Large intestine (tissue), 3 donors: ENCODE measurements around the gene BABAM2. TPM values are rescaled to one million over a fixed set of nuclear protein-coding genes. Genes with fewer than 3 reads are reported as not detected.

Experiments used
- DNase-seq, 2 donors: peaks; one replicate each; pipeline versions ENCODE4 v3.0.0 to v3.0.0-alpha.2; 2013
- H3K27ac ChIP-seq: one replicate; pipeline ENCODE4 v1.5.1; 2013; ENCODE audit warnings: low read length
- H3K27me3 ChIP-seq: 2 replicates; pipeline ENCODE4 v1.6.1; 2013; ENCODE audit warnings: low read length; ENCODE audit not compliant: control insufficient read depth, insufficient read depth
- H3K36me3 ChIP-seq: 2 replicates; pipeline ENCODE4 v1.6.1; 2013; ENCODE audit warnings: low read length; ENCODE audit not compliant: control insufficient read depth, insufficient read depth
- H3K4me1 ChIP-seq: one replicate; pipeline ENCODE4 v1.6.1; 2013; ENCODE audit warnings: low read length; ENCODE audit not compliant: control insufficient read depth, insufficient read depth
- H3K4me3 ChIP-seq: one replicate; pipeline ENCODE4 v1.5.1; 2013; ENCODE audit warnings: low read length
- H3K9me3 ChIP-seq: one replicate; pipeline ENCODE4 v1.6.1; 2013; ENCODE audit warnings: mild to moderate bottlenecking, low read depth, low read length, moderate library complexity; ENCODE audit not compliant: control insufficient read depth
- WGBS: methylation state at CpG from one replicate; pipeline ENCODE4 v1.1.5; 2013; ENCODE audit warnings: low lambda C conversion rate; ENCODE audit not compliant: insufficient coverage; 5-methylcytosine and 5-hydroxymethylcytosine counted together
- polyA plus RNA-seq: library from polyadenylated mRNA; unstranded; fragments of 120-200 nt; gene quantifications from one replicate; pipeline ENCODE4 v1.2.1, GENCODE V29; 2013

The BABAM2 gene
- polyA plus RNA-seq, 1 donor, result 32.0 TPM

- Histone ChIP-seq H3K27me3 (no peaks in the 10 kb centered on the region), H3K36me3 (no peaks in the 10 kb centered on the region), H3K9me3 (peaks cover 4% of the 10 kb centered on the region), H3K4me3 (no peak overlapping the region), H3K27ac (no peak overlapping the region), H3K4me1 (peaks cover 30% of the 10 kb centered on the region)
- no CpG with 5 or more reads among the region's 19 CpGs for WGBS
- no peak for DNase-seq
These were observed 467.6 kb downstream of the BABAM2 start for GRCh38 chr2:28357948-28358667.

- Histone ChIP-seq H3K36me3 (no peaks in the 10 kb centered on the region), H3K27ac (peak overlapping the region; percentile 16), H3K27me3 (no peaks in the 10 kb centered on the region), H3K4me1 (peaks cover 30% of the 10 kb centered on the region), H3K4me3 (no peak overlapping the region), H3K9me3 (peaks cover 4% of the 10 kb centered on the region)
- WGBS, result no CpG with 5 or more reads among the region's 7 CpGs
- DNase-seq, result no peak
These were observed 468.2 kb downstream of the BABAM2 start for GRCh38 chr2:28358668-28359201.

GRCh38 chr2:28359222-28360057 lies 468.9 kb downstream of the BABAM2 start:
- Histone ChIP-seq H3K36me3 (no peaks in the 10 kb centered on the region), H3K27ac (peak overlapping the region; percentile 16), H3K9me3 (peaks cover 4% of the 10 kb centered on the region), H3K4me1 (peaks cover 30% of the 10 kb centered on the region), H3K4me3 (no peak overlapping the region), H3K27me3 (no peaks in the 10 kb centered on the region)
- WGBS, result no CpG with 5 or more reads among the region's 28 CpGs
- peak in 1 of 2 donors; percentile 87 for DNase-seq

DNA sequence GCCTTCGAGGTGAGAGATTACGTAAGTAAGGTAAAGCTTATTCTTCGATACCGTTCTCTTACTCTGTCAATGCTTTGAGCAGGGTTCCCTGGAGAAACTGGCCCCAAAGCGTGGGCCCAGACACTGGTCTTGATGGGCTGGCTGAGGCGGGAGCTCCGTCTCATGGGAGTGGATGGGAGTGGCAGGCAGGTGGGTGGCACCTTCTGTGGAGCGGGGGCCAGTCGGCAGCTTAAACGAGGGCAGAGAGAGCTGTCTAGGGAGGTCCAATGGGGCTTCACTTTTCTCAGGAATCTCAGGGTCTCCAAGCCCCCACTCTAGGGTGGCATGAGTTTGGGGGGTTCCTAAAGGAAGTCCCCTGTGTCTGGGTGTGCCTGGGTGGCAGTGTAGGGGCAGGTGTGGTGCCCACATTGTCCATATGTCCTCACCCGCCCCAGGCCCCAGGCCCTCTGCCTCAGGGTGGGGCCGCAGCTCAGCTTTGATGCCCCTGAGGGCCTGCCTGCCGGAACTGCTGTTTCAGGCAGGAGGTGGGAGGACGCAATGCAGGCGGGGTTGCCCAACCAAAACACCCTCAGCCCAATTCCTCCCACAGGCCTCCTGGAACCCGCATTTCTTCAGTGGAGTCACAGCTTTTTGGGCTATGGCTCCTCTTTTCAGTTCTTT lies 469.7 kb downstream of the BABAM2 start:
- no peaks in the 10 kb centered on the region for H3K36me3 ChIP-seq
- H3K4me3 ChIP-seq, result no peak overlapping the region
- no peaks in the 10 kb centered on the region for H3K27me3 ChIP-seq
- H3K9me3 ChIP-seq, result peaks cover 4% of the 10 kb centered on the region
- no CpG with 5 or more reads among the region's 16 CpGs for WGBS
- peaks cover 36% of the 10 kb centered on the region for H3K4me1 ChIP-seq
- H3K27ac ChIP-seq, result no peak overlapping the region
- DNase-seq, result no peak

- peaks cover 39% of the 10 kb centered on the region for H3K4me1 ChIP-seq
- DNase-seq, result no peak
- no peak overlapping the region for H3K4me3 ChIP-seq
- WGBS, result no CpG with 5 or more reads among the region's 12 CpGs
- H3K27me3 ChIP-seq, result no peaks in the 10 kb centered on the region
- H3K27ac ChIP-seq, result no peak overlapping the region
- peaks cover 4% of the 10 kb centered on the region for H3K9me3 ChIP-seq
- no peaks in the 10 kb centered on the region for H3K36me3 ChIP-seq
These were observed 470.3 kb downstream of the BABAM2 start for GRCh38 chr2:28360718-28361293.

- peaks cover 40% of the 10 kb centered on the region for H3K4me1 ChIP-seq
- no peak overlapping the region for H3K4me3 ChIP-seq
- WGBS, result no CpG with 5 or more reads among the region's 12 CpGs
- H3K9me3 ChIP-seq, result peaks cover 4% of the 10 kb centered on the region
- H3K27ac ChIP-seq, result no peak overlapping the region
- DNase-seq, result no peak
- no peaks in the 10 kb centered on the region for H3K27me3 ChIP-seq
- no peaks in the 10 kb centered on the region for H3K36me3 ChIP-seq
These were observed 471.6 kb downstream of the BABAM2 start for GRCh38 chr2:28361991-28362710.

- no peak for DNase-seq
- WGBS, result no CpG with 5 or more reads among the region's 15 CpGs
- peaks cover 47% of the 10 kb centered on the region for H3K4me1 ChIP-seq
- H3K4me3 ChIP-seq, result no peak overlapping the region
- H3K27ac ChIP-seq, result no peak overlapping the region
- H3K27me3 ChIP-seq, result no peaks in the 10 kb centered on the region
- H3K9me3 ChIP-seq, result peaks cover 4% of the 10 kb centered on the region
- H3K36me3 ChIP-seq, result no peaks in the 10 kb centered on the region
These were observed 472.5 kb downstream of the BABAM2 start for GRCh38 chr2:28362991-28363521.

DNA sequence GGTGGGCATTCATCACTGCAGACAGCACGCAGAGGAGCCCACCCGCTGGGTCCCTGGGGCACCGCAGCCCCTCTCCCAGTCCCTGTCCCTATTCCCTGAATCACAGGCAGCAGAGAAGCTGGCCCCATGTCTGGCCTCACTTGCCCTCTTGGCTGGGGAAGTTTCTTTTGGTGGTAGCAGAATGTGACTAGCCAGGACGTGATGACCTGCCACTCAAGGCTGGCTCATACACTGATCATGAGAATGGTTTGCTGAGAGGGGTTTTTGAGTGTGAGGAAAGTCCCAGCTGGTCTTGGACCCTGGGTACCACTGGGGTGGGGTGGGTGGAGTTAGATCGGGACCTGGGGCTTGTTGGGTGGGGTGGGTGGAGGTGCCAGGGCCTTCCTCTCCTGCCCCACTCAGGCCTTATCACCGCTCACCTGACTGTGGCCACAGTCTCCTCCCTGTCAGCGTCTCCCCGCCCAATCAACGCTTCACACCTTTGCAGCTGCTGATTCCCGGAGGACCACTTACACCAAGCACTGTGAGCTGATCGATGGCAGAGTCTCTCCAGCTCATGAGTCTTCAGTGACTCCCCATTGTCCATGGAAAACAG lies 473.3 kb downstream of the BABAM2 start:
- no peaks in the 10 kb centered on the region for H3K36me3 ChIP-seq
- H3K27ac ChIP-seq, result no peak overlapping the region
- H3K9me3 ChIP-seq, result peaks cover 4% of the 10 kb centered on the region
- H3K27me3 ChIP-seq, result no peaks in the 10 kb centered on the region
- no peak for DNase-seq
- peaks cover 51% of the 10 kb centered on the region for H3K4me1 ChIP-seq
- H3K4me3 ChIP-seq, result no peak overlapping the region
- WGBS, result no CpG with 5 or more reads among the region's 11 CpGs

GRCh38 chr2:28364610-28365009 lies 474.1 kb downstream of the BABAM2 start:
- Histone ChIP-seq H3K4me1 (peaks cover 51% of the 10 kb centered on the region), H3K27me3 (no peaks in the 10 kb centered on the region), H3K27ac (no peak overlapping the region)

More at GRCh38 chr2:28364610-28365009, 474.1 kb downstream of the BABAM2 start:
- no peak for DNase-seq
- no CpG with 5 or more reads among the region's 3 CpGs for WGBS
- peaks cover 1% of the 10 kb centered on the region for H3K9me3 ChIP-seq
- no peak overlapping the region for H3K4me3 ChIP-seq
- no peaks in the 10 kb centered on the region for H3K36me3 ChIP-seq
